ENCODE data around the gene TBPL2. TPM values are rescaled to one million over a fixed set of nuclear protein-coding genes. Genes with fewer than 3 reads are reported as not detected.

The TBPL2 gene
- total RNA-seq, 1 donor from 2014 or later, result not detected

Other genes starting within 250 kb of the TBPL2 start
- 11.6 and 78.0 TPM in 2 replicates for gene DLGAP5, start 249.0 kb downstream of the TBPL2 start, total RNA-seq
- gene FBXO34, start 169.2 kb downstream of the TBPL2 start, total RNA-seq, result 25.2 and 25.7 TPM in 2 replicates
- 15.7 and 17.4 TPM in 2 replicates for gene ATG14, start 28.8 kb downstream of the TBPL2 start, total RNA-seq
- gene KTN1, start 139.6 kb upstream of the TBPL2 start, total RNA-seq, result 193 and 339 TPM in 2 replicates